ENCODE results near the gene TIMM10.

GRCh38 chr11:57498540-57498939 is 32.0 kb downstream of the TIMM10 start:
- TF ChIP-seq CTCF (IDR thresholded peaks at IDR 0.05 in 4 of 5, conservative IDR thresholded peaks at IDR 0.05 in 1 of 5) (no peak), POLR2A (IDR thresholded peaks at IDR 0.05) (no peak)

All from gastrocnemius medialis (tissue), 4 donors.